Transverse colon (tissue), 4 donors: ENCODE results near the gene MZF1.

Source experiments
- CTCF ChIP-seq, 5 experiments: fragments of 200-600 bp in 3 of 5; fragments of 450-650 bp in 2 of 5; sonication (generic) in 3 of 5; IDR thresholded peaks; 1 replicate in 2 of 5; 2 replicates in 3 of 5; pipeline ENCODE4 v1.5.1; 2016 to 2017; ENCODE audit warnings: antibody characterized with exemption in 5 of 5, inconsistent platforms in 3 of 5, mild to moderate bottlenecking in 2 of 5, moderate library complexity in 1 of 5
- EP300 ChIP-seq: sonication (generic); formaldehyde crosslinking; IDR thresholded peaks from one replicate; pipeline ENCODE4 v1.6.1; 2017; ENCODE audit warnings: antibody characterized with exemption, low read depth
- POLR2A ChIP-seq: fragments of 450-650 bp; IDR thresholded peaks from one replicate; pipeline ENCODE4 v1.6.1; 2016; ENCODE audit warnings: antibody characterized with exemption, mild to moderate bottlenecking, moderate library complexity
- POLR2AphosphoS5 ChIP-seq, 3 donors: sonication (generic); formaldehyde crosslinking; IDR thresholded peaks; one replicate each; pipeline ENCODE4 v1.6.1; 2016; ENCODE audit warnings: antibody characterized with exemption in 3 of 3

- TF ChIP-seq POLR2A (no peak), CTCF (IDR thresholded peaks at IDR 0.05) (no peak), POLR2AphosphoS5 (IDR thresholded peaks at IDR 0.05) (no peak), EP300 (no peak)
Observed at GRCh38 chr19:58582985-58583384, 9.8 kb upstream of the MZF1 start.
